Activated CD8-positive, alpha-beta memory T cell treated with anti-CD3 and anti-CD28 coated beads for 24 hours (primary cell): ENCODE measurements around the gene UBD.

Source experiments
- DNase-seq: peaks from one replicate; pipeline ENCODE4 v3.0.0-alpha.2; 2020

The UBD gene

DNA sequence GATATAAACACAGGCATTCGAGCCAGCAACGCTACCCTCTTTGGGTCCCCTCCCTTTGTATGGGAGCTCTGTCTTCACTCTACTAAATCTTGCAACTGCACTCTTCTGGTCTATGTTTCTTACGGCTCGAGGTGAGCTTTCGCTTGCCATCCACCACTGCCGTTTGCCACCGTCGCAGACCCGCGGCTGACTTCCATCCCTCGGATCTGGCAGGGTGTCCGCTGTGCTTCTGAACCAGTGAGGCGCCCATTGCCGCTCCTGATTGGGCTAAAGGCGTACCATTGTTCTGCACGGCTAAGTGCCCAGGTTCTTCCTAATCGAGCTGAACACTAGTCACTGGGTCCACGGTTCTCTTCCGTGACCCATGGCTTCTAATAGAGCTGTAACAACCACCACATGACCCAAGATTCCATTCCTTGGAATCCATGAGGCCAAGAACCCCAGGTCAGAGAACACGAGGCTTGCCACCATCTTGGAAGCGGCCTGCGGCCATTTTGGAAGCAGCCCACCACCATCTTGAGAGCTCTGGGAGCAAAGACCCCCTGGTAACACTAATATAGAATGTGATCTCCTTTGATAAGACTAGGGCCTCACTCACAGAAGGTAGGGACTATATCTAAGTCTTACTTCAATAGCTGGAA lies 973 bp downstream of the UBD start:
- no peak for DNase-seq

DNA sequence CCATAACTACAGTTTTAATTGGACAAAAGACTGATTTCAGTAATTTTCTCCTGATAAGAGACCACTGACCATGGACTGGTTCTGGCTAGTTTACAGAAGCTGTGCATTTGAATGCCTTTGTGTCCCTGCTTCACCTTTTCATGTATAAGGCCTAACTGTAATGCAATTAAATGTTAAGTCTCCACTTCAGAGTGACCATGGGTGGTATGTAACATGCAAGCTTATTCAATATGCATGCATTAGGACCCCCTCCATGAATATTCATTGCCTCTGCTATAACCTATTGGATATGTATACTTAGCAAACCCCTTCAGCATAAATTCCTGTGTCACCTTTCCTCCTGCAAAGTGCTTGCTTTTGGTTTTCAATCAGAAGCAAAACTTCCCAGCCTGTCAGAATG lies 2.2 kb downstream of the UBD start:
- DNase-seq: no peak

DNA sequence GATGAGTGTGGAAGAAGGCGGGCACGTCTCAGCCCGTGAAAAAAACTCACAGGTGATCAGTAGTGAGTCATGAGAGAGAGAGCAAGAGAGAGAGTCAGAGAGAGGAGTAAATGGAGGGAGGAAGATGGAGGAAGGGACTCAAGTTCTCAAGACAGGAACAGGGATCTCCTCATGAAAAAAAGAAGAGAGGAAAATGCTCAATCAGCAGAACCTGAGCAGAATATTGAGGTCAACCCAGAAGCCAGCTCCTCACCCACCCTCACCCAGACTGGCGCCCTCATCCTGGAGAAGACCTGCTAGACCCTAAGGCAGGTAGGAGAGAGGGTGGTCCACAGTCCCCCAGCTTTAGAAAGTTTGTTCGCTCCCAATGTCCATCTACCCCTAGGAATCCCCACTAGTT lies 4.8 kb downstream of the UBD start:
- DNase-seq: no peak

DNA sequence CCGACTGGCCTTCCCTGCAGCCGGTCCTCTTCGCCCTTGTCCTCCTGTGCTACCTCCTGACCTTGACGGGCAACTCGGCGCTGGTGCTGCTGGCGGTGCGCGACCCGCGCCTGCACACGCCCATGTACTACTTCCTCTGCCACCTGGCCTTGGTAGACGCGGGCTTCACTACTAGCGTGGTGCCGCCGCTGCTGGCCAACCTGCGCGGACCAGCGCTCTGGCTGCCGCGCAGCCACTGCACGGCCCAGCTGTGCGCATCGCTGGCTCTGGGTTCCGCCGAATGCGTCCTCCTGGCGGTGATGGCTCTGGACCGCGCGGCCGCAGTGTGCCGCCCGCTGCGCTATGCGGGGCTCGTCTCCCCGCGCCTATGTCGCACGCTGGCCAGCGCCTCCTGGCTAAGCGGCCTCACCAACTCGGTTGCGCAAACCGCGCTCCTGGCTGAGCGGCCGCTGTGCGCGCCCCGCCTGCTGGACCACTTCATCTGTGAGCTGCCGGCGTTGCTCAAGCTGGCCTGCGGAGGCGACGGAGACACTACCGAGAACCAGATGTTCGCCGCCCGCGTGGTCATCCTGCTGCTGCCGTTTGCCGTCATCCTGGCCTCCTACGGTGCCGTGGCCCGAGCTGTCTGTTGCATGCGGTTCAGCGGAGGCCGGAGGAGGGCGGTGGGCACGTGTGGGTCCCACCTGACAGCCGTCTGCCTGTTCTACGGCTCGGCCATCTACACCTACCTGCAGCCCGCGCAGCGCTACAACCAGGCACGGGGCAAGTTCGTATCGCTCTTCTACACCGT lies 6.1 kb downstream of the UBD start:
- DNase-seq: peak; percentile 73

DNA sequence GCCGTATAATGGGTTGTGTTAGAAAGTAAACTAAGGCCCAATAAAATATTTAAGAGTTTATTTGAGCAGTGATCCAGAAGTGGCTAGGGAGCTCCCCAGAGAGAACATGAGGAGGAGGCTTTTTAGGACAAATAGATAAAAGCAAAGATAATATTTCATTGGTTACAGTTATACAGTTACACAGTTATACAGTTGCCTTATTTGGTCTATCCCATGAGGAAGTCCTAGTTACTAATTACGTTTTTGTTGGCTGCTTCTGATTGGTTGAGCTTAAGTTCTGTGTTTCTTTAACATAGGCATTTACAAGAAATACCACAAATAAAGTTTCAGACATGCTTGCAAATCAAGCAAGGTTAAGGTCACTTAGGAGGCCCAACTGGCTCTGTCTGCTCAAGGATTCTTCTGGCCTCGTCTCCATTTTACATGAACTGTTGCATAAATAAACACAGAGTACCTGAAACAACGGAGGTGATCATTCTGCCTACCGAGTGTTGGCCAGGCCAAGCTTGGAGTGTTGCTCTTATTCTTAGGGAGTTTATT lies 7.0 kb downstream of the UBD start:
- DNase-seq: peak; percentile 69

DNA sequence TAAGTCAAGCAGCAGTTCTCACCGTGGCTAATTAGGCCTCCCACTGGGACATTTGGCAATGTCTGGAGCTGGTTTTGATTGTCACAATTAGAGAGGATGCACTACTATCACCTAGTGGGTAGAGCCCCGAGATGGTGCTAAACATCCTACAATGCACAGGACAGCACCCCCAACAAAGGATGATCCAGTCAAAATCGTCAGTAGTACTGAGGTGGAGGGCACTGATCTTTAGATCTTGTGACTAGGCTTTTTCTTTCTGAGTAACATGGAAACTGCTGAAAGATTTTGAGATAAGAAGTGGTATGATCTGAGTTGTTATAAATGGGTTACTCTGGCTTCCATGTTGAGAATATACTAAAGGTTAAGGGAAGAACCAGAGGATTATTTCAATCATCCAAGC lies 12.0 kb downstream of the UBD start:
- no peak for DNase-seq

DNA sequence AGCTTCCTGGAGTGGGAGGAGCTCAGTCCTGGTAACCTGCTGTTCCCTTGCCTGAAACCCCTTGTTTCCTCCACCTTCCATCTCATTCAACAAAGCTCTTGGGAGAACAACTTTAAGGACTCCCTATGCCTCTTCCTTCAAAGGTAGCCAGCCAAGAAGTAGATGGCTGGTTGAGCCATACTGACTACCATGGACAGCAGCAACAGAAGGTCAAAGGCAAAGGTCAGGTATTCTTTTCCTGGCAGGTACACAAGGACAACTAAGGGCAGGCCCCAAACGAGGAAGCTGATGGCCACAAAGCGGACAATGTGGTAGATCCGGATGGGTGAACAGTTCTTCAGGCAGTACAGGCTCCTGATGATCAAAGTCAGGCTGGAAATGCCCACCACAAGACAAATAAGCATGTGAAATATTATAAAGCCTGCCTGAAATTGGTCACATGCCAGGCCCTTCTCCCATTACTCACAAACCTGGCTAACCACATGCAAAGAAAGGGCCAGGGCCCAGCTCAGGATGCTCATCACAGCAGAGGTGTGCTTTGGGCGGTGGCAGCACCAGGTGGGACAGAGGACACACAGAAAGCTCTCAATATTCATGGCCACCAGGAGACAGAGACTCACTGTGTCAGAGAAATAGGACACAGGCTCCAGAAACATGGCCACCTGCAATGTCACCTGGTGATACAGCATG lies 21.7 kb downstream of the UBD start:
- DNase-seq: no peak

DNA sequence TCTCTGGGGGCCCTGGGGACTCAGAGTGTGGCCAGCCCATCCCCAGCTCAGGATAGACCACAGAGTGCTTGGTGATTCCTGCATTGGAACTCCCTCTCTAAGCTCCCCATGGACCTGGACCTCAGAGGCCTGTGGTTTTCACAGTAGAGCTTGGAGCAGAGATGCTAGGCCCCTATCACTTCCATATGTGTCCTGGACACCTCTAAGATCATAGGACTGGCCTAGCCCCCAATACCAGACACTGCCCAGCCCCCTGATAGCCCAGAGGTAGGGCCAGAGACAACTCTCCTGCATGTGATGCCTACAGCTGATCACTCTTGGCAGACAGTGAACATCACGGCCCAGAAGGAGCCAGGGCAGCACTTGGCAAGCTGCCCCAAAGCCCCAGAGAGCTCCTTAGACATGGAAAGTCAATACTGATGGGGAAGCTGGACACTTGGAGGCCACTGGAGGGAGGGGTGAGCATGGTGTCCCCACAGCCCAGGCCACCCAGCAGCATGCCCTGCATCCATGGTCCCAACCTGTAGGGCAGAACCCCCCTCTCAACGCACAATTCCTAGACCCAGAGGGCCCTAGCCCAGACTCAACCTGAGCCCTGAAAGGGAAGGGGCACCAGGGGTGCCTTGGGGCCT lies 27.1 kb downstream of the UBD start:
- no peak for DNase-seq

DNA sequence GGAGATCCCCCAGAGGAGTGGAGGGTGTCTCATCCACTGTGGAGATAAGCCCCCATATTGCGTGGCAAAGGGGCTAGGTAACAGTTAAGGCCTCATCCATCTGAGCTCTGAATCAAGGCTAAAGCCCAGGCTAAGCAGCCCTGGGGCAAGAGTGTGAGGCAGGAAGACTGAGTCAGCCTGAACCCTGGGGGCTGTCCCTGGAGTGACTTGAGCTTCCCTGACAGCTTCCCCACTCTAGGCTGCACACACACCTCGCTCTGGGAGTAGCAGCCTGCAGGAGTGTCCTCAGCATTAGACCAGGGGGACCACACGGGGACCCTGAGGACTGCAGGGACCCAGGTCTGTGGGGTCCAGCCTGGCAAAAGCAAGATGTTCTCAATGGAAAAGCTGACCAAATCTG lies 27.9 kb downstream of the UBD start:
- no peak for DNase-seq

DNA sequence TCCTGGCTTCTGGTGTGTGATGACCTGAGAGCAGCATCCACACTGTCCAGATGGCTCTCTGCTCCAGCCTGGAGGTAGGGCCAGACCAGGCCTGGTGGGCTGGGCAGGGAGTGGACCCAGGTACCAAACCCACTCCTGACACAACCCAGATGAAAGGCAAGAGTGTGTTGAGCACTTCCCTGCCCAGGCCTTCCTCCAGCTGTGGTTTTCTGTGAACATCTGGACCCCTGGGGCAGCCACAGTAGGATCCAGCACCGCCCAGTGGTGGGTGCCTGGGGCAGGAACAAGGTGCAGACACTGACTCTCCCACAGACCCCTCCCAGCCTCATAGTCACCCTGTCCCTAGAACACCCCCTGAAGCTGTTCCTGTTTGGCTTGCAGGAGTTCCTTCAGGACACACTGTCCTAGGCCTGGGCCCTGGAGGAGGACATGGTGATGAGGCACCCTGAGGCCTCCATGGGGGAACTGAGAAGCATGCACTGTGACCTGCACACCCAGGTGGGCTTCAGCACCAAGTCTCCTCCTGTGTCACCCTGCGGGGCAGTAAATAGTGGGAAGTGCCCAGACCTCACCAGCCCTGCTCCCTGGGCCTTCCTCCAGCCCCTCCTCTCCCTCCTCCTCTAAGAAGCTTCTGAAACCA lies 28.7 kb downstream of the UBD start:
- no peak for DNase-seq

DNA sequence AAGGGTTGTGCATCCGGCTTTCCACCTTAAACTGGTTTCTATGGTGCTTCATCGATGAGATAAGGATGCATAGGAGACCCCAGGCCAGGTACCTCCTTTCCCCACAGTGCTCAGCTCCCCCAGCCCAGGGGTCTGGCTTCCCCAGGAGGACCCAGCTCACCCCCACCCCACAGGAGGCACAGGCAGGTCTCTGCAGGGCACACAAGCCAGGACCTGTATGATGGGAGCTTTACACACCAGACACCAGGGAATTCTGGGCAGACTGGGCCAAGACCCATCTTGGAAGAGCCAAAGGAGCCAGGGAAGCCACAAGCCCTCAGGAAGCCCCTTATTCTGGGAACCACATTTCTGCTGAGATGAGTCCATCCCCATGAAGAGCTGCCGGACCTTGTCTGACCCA lies 29.6 kb downstream of the UBD start:
- no peak for DNase-seq

DNA sequence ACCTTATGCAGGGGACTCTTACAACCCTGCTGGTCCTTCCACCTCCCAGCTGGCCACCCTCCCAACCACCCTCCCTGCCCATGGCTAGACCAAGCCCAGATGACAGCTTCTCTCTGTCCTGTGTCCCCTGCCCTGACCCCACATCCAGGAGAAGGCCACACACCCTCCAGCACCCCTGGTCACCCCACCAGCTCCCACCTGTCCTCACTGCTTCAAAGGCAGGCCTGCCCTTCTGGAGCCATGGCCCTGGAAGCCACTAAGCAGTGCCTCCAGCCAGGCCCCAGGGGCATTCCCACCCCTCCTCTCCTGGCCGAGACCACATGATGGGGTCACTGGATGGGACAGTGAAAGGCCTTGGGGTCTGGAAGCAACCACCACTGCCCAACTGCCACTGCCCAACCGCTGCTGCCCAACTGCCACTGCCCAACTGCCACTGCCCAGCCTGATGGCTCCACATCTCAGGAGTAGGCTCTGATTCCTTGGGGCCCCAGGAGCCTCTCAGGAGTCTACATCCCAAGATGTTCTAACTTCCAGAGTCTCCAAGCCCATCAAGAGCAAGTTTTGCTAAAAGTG lies 30.5 kb downstream of the UBD start:
- DNase-seq: no peak

DNA sequence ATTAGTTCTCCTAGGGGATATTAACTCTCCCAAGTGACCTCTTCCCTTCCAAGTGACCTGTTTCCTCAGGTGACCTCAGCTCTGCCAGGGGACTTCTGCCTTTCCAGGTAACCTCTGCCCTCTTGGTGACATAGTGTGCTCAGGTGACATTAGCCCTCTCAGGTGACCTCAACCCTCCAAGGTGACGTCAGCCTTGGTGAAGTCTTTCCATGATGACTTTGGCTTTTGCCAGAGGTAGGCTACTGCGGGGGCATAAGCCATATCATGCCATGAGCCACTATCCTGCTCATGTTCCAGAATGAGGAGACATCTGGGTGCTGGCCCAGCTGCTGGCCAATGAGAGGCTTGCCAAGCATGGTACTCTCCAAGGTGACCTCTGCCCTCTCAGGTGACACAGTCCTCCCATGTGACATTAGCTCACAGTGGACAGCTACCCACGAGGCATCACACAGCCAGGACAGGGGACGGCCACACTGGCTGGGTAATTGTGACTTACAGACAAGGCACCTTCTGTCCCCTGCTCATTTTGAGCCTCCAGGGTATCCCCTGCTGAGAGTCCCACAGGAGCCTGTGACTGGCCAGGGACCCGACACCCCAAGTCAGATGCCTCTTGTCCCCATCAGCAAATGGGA lies 31.1 kb downstream of the UBD start:
- no peak for DNase-seq

DNA sequence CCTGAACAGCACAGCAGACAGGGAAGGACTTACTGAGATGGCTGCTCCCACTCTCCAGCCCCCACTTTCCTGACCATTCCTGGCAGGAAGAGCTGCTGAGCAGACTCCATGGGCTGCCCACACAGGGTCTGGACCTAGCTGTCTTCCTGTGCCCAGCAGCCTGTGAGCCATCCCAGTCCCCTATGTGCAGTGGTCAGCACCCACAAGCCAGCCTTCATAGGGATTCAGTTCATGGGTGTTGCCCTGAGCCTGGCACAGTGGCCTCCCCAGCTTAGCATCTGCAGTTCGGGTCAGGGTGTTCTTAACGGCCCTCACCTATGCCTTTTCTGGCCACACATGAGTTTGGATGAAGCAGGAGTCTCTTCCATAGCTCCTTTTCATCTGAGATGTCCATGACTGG lies 32.0 kb downstream of the UBD start:
- no peak for DNase-seq

DNA sequence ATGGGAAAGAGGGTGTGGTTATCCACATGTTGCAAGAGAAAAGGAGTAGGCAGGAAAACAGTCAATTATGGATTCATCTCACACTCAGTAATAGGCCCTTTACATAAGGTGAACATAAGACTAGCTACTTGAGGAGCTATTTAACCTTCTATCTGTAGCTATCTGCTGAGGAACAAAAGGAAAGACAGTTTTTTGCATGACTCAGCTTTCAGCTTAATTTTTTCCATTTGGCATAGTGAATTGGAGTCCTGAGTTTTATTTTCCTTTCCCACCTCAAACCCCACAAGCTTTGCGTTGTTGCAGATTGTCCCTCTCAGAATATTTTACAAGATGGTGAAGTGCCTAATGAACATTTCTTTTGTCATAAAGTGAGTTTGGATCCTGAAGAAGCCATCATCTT lies 32.4 kb downstream of the UBD start:
- no peak for DNase-seq

DNA sequence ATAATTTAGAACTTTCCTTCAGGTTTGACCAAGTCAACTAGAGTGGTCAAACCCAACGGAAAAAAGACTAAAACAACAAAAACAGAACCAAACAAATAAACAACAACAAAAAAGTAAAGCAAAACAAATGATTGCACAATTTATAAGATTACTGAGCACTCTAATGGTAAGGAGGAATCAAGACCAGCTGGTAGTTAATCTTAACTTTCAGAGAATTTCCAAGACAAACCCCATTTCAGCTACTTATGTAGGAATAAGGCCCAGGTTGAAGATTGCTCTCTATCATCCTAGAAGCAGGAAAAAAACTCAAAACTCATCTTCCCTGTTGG lies 34.3 kb downstream of the UBD start:
- no peak for DNase-seq

DNA sequence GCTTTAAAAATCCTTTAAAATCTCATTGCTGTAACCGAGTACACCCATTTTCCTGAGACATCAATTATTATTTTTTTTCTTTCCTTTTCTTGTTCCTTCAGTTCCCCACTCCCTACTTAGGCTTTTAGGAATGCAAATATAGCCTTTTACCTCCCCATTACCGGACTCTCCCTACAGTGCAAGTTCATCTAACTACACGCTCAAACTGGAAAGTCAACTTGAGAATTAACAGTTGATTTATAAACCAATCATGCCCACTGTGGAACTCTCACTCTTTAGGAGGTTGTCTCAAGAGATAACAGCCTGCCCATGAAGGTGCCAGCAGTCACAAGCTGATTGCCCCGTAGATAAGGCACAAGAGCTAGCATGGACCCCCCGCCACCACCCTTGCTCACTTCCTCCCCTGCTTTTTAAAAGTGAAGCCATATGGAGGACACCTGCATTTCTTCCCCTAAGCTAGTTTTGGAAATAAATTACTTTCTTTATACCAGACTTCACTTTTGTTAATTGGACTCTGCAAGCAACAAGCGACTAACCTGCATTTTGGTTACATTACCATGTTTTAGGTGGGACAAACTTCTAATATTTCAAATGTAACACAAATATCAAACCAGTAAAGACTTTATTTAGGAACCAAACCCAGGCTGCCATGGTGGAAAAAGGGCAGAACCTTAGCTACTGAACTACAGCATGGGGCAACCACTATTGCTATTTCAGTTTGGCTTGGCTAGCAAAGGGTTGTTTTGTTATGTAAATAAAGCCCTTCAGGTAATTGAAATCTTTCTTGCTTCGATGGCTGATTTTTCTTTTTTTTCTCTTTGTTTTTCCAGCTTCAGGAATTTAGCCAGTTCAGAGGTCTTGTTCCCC lies 34.9 kb downstream of the UBD start:
- DNase-seq: no peak

DNA sequence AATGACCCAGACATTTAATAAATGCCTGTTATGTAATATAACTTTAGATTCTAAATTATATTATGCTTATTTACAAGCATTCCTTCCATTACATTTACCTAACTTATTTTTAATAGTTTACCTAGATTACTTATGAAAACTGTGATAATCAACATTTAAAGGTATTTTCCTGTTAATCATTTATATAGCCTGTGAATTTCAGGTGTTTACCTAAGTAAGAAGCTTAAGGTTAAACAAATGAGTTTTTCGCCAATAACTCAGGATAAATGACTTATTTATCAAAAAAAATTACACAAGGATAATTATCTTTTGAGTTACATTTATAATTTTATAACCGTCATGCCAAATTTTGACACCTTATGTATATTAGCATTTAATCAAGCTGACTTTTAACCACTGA lies 35.5 kb downstream of the UBD start:
- DNase-seq: no peak

DNA sequence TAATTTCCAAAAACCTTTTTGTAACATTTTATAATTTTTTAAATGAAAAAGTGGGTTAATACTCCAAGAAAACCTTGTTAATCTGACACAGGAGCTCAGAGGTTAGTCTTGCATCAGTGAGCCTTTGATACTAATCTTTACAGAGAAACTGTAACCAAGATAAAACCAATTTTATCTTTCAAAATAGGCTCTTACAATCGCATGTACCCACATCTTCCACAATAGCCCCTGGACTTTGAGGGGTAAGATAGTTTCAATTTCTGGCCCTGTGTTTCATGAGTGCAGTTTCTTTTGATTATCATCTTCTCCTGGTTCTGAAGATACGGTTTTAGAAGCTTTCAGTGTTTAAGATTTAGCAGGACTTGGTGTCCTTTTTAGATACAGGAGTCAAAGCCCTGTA lies 37.3 kb downstream of the UBD start:
- no peak for DNase-seq

DNA sequence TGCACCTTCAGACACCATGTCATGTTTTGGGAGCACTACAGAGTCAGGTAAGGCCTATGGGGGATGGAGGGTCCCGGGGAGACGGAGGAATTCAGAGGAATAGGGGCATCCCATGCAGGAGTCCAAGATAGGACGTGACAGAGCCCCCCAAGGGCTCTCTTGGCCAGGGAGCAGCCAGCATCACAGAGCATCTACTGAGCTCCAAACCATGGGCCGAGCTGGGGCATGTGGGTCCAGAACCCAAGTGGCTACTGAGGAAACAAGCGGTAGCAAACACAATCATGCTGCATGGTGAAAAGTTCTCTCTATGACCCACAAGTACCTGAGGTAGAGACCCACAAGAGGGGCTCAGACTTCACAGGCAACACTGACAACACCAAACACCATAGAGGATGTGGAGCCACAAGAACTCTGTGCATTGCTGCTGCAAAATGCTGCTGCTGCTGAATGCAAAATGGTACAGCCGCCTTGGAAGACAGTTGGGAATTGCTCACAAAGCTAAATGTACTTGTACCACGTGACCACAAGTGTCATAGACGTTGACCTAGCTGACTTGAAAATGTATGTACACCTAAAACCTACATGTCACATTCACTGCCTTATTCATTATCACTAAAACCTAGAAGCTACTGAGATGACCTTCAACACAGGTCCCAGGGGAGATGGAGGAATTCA lies 38.4 kb downstream of the UBD start:
- DNase-seq: no peak

DNA sequence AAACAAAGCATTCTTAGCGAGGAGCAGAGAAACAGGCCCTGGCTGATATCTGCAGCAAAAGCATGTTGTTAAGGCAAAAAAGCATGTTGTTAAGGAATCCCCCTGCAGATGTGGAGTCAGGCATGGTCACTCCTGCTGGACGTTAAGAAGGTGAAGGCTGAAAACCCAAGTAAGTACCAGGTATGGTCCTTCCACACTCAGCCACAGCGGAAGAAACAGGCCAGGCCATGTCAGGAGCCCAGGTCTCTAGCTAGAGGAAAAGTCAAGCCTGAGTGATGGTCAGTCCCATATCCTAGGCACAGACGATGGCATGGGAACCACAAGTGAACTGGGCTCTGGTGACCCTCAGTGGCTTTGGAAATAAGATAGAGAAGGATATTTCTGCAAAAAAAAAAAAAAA lies 39.3 kb downstream of the UBD start:
- DNase-seq: no peak
